VCaP (cell line): ENCODE data around the gene FABP6.

ENCODE experiments used
- H3K27ac ChIP-seq: fragments of 450-650 bp; 2 replicates; pipeline ENCODE4 v1.5.1; 2017
- TF ChIP-seq, protein P1 (sequence below): fragments of 450-650 bp; conservative IDR thresholded peaks from 2 replicates; pipeline ENCODE4 v1.5.1; 2017; ENCODE audit warnings: mild to moderate bottlenecking, moderate library complexity

The FABP6 gene

DNA sequence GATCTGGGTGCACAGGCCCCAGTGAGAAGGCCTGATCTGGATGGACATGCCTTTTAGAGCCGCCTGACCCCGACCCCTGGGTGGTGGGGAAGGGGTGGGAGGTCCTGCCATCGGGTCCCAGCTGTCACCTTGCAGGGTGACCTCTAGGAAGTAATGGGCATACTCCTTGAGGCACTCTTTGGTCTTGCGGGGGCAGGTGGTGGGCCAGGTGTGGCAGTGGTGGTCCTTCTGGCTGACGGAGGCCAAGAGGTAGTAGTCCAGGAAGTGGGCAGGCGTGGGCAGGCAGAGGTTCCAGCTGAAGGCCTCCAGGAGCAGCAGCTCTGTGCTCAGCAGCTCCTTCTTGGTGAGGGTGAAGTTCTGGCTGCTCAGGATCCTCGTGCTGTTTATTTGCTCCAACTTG lies 30.0 kb downstream of the FABP6 start:
- TF ChIP-seq, protein P1, sequence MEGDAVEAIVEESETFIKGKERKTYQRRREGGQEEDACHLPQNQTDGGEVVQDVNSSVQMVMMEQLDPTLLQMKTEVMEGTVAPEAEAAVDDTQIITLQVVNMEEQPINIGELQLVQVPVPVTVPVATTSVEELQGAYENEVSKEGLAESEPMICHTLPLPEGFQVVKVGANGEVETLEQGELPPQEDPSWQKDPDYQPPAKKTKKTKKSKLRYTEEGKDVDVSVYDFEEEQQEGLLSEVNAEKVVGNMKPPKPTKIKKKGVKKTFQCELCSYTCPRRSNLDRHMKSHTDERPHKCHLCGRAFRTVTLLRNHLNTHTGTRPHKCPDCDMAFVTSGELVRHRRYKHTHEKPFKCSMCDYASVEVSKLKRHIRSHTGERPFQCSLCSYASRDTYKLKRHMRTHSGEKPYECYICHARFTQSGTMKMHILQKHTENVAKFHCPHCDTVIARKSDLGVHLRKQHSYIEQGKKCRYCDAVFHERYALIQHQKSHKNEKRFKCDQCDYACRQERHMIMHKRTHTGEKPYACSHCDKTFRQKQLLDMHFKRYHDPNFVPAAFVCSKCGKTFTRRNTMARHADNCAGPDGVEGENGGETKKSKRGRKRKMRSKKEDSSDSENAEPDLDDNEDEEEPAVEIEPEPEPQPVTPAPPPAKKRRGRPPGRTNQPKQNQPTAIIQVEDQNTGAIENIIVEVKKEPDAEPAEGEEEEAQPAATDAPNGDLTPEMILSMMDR, result no peak
- H3K27ac ChIP-seq, result no peak overlapping the region

DNA sequence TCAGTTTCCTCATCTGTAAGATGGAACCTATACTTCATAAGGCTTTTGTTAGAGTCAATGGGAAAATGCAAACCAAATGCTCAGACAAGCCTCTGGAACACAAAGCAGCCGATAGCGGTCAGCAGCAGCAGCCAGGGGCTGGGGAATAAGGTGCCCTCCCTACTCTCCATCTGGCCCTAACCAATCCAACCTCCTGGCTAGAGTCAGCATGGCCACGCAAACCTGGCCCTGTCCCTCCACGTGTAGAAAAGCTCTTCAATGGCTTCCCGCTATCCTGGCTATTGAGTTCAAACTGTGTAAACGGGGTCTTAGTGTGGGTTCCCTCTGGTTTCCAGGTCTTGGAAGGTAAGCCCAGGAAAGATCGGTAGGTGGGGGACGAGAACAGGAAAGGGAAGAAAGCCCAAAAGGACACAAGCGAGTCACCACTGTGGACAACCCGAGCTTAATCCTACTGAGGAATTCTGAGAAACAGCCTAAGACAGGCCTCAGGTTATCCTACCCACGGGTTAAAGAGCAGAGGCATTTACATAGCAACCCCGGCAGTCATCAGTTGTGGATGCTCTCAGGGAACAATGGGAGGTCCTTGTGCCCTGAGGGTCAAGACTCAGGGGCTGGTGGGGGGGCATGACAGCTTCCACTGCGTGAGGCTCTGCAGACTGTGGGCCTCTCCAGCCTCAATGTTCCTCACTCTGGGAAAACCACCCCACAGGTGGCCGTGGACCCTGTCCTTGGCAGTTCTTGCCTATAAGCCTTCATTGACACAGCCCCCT lies 30.9 kb downstream of the FABP6 start:
- TF ChIP-seq, protein P1, result no peak
- H3K27ac ChIP-seq, result peak overlapping the region; percentile 88

DNA sequence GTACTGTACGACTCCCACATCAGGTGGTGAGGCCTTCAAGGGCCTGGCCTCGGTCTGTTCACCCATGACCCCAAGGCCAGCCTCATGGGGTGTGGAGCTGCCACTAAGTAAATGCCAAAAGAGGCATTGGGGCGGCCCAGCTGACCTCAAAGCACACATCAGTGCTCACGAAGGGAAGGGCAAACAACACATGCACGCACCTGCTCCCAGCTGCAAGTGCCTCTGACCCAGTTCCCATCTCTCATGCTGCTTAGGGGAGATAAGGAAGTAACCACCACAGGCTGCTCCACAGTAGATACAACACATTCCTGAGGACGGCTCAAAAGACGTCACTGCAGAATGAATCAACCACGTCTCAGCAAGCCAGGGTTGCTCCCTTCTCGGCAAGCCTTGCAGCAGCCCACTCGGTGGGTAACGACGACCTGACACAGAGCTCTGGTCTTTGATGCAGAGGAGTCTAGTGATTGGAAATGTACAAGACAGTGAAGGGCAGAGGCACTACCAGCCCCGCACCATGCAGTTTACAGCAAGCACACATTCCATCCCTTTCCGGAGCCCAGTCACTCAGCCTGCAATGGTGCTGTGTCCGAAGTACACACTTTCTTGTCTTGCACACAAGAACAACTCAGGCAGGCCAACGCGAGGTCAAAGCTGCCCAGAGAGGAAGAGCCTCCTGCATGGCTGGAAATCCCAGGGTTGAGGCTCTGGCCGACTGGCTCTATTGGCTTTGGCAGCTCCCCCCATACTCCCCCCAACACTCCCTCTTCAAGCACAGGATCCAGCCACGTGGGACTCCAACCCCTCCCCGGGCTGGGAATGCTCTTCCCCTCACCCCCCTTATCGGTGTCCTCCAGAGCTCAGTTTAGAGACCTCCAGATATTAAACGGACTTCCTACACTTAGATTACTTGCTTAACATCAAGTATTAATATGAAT lies 31.8 kb downstream of the FABP6 start:
- H3K27ac ChIP-seq, result peak overlapping the region; percentile 88
- TF ChIP-seq, protein P1, result no peak

DNA sequence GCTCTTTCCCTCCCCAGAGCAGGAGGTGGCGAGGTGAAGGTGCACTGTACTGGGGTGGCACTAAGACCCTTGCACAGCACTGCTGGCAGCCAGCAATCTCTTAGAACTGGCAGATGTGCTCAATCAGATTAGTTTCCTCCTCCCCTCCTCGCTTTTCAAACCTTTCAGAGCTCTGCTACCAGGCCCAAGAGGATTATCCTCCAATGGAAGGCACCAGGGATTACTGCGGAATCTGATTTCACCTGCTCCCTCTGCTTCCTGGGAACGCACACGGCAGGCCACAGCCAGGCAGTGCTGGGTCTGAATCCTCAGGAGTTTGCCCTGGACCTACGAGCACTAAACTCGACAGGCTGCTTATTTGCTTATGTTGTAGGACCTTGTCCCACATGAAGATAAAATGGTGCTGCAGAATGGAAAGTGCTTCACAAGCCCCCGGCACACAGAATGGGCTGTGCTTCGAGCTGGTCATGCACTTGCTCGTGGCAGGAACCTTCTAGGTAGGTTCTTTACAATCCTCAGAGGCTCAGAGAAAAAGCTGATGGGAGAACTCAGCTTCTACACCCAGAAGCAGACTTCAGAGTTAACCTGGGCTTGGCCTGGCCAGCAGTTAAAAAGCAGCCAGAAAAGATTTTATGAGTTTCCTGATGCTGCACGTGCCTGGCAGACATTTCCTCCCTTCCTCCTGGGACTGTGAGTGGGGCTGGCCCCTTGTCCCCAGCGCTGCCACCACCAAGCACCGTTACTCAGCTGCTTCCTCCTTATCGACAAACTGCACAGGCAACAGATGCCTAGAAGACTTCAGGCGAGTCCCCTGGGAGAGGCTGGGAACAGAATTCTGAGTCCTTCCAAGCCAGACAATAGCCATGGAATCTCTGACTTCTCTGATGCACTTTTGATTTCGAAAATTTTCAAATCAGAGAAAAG lies 33.1 kb downstream of the FABP6 start:
- peak overlapping the region; percentile 88 for H3K27ac ChIP-seq
- TF ChIP-seq, protein P1, result no peak

DNA sequence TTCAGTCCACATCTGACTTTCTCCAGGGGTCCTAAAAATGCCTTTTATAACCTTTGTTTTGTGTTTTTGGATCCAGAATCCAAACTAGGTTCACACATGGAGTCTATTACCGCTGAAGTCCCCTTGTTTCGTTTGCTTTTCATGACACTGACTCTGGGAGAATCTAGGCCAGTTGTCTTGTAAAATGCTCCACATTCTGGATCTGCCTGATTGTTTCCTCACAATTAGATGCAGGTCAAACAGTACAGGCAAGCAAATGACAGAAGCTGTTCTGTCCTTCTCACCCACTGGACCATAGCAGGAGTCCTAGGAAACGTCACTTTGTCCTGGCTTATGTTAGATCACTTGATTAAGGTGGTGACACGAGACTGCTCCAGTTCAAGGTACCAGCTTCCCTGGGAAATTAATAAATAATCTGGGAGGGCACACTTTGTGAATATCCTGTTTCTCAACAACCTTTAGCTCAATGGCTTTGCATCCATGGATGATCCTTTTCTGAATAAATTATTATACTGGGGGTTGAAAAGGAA lies 34.1 kb downstream of the FABP6 start:
- TF ChIP-seq, protein P1, result no peak
- H3K27ac ChIP-seq, result peak overlapping the region; percentile 88

DNA sequence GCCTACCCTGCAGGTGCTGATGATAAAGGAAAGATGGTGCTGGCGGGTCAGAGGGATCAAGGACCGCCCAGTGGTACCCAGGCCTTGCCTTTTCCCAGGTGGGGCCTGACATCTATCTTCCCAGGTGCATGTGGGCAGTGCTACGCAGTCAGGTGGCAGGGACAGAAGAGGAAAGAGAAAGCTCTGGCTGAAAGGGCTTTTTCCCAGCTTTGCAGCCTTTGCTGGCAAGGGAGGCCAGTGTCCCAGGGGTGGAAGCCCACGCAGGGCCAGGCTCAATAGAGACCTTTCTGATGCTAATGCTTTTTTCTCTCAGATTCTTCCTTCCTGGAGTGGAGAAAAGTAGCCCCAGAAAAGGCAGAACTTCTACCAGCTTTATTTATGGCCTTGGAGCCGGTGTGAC lies 36.7 kb downstream of the FABP6 start:
- no peak overlapping the region for H3K27ac ChIP-seq
- TF ChIP-seq, protein P1, result no peak
